ENCODE data around the gene DOCK6. TPM values are rescaled to one million over a fixed set of nuclear protein-coding genes. Genes with fewer than 3 reads are reported as not detected.

DOCK6 gene
- total and polyA plus RNA-seq, 2 of the 13 experiments (the other 11 are each of a cell fraction or from before 2014, with no cell fraction given): 5.4 to 38.1 TPM

- no peak overlapping the region for H3K4me3 ChIP-seq (replicated peaks in 1 of 3; ENCODE audit: insufficient read depth in 1 of 3, low read depth in 2 of 3, low read length in 3 of 3)
- DNase-seq (ENCODE audit: low spot score) (no peak), FAIRE-seq (no peak), ATAC-seq (no peak)
- ChIA-PET CTCF (ENCODE audit: low intra/inter-chr PET ratio, low total read pairs) (interaction anchor here (0.7 to 3.5 kb wide), 5 partner anchors 66 to 168 kb away, joined by 3 to 53 read pairs (median 4); no protein-coding TSS in a partner anchor), POLR2A (interaction anchor here (1.3 kb wide), 1 partner anchor 66 kb away, joined by 3 read pairs; no protein-coding TSS in a partner anchor)
- H3K4me2 ChIP-seq (ENCODE audit: low read depth, low read length): no peak overlapping the region
- in situ Hi-C loops (cut with HindIII; ENCODE audit: extremely low pct_ligation_motif_present, low pct_unique_long_range_greater_than_20kb) (loop anchor here (5.0 kb wide), 1 partner anchor 67 kb away; no protein-coding TSS in a partner anchor), intact Hi-C loops (cut with micrococcal nuclease; ENCODE audit: unreplicated experiment) (loop anchor here (1.0 kb wide), 1 partner anchor 66 kb away; no protein-coding TSS in a partner anchor)
- no peak overlapping the region for H3K27ac ChIP-seq (ENCODE audit: extremely low read length, insufficient read depth, low read length)
- no peaks in the 10 kb centered on the region for H3K4me1 ChIP-seq (ENCODE audit: insufficient read depth, low read length)
- H3K79me2 ChIP-seq (ENCODE audit: insufficient read depth, low read length): no peaks in the 10 kb centered on the region
- no peaks in the 10 kb centered on the region for H3K9me3 ChIP-seq (ENCODE audit: low read length)
- H3K27me3 ChIP-seq (ENCODE audit: control insufficient read depth in 1 of 2, insufficient read depth in 2 of 2, low read length in 2 of 2): no peaks in the 10 kb centered on the region
- H3K9ac ChIP-seq (ENCODE audit: insufficient read depth, low read depth, low read length): no peak overlapping the region
- H3K36me3 ChIP-seq (replicated peaks in 1 of 2; ENCODE audit: control insufficient read depth in 1 of 2, insufficient read depth in 2 of 2, low read length in 2 of 2): peaks cover 3 to 13% of the 10 kb centered on the region in 2 experiments; a peak in 3 of 5 replicates
- no TSS peak for BruUV-seq (replicated peaks)
- no peak overlapping the region for H2AFZ ChIP-seq (ENCODE audit: low read length)
- TF ChIP-seq ZNF451 (CRISPR knock-in tag; IDR thresholded peaks at IDR 0.05): no peak
- TF ChIP-seq NFYC (CRISPR knock-in tag; IDR thresholded peaks at IDR 0.05): no peak
- 0 out of 2 replicates have a peak, but pooled peaks have one; percentile 6 for TF ChIP-seq UBTF (CRISPR knock-in tag; IDR thresholded peaks at IDR 0.05)
- TF ChIP-seq HNRNPK (IDR thresholded peaks at IDR 0.05; ENCODE audit: low read depth, low read length, poor library complexity, severe bottlenecking): peak; percentile 6
- TF ChIP-seq ZNF263 (CRISPR knock-in tag; IDR thresholded peaks at IDR 0.05): 0 out of 2 replicates have a peak, but pooled peaks have one; percentile 21
- TF ChIP-seq PCBP1 (IDR thresholded peaks at IDR 0.05; ENCODE audit: borderline replicate concordance, low read depth, low read length): 0 out of 2 replicates have a peak, but pooled peaks have one; percentile 14
- TF ChIP-seq RXRB (CRISPR knock-in tag; IDR thresholded peaks at IDR 0.05; ENCODE audit: borderline replicate concordance): 0 out of 2 replicates have a peak, but pooled peaks have one; percentile 12
- peak; percentile 58 for TF ChIP-seq ZFP36 (IDR thresholded peaks at IDR 0.05; ENCODE audit: borderline replicate concordance, low read depth, low read length, partially characterized antibody)
- H4K20me1 ChIP-seq (ENCODE audit: insufficient read depth, low read length): no peaks in the 10 kb centered on the region
- 95% methylated on average over 8 of the region's 9 CpGs for WGBS (ENCODE audit: low lambda C conversion rate)
These were observed 58.2 kb downstream of the DOCK6 start for GRCh38 chr19:11204076-11204602.

Data from HepG2 (cell line).